GM12892 (cell line): ENCODE measurements around the gene GAA.

Experiments used
- POLR2A ChIP-seq: IDR thresholded peaks from 2 replicates; pipeline ENCODE4 v1.6.1; 2011; ENCODE audit warnings: low read depth, low read length, control low read depth
- POLR2AphosphoS5 ChIP-seq: IDR thresholded peaks from 2 replicates; pipeline ENCODE4 v1.6.1; 2011; ENCODE audit warnings: low read depth, low read length, control low read depth
- TAF1 ChIP-seq: IDR thresholded peaks from 2 replicates; pipeline ENCODE4 v1.6.1; 2011; ENCODE audit warnings: low read depth, mild to moderate bottlenecking, control low read depth, low read length, borderline replicate concordance

- TF ChIP-seq POLR2A (no peak), POLR2AphosphoS5 (no peak), TAF1 (no peak)
Observed at GRCh38 chr17:80116276-80116920, 15.0 kb downstream of the GAA start.
